ENCODE results near the gene UGT1A1.

GRCh38 chr2:233743464-233744259 is 16.4 kb upstream of the UGT1A1 start:
- TF ChIP-seq ZBTB17 (CRISPR knock-in tag; IDR thresholded peaks at IDR 0.05) = no peak
- no peak for TF ChIP-seq EP300 (IDR thresholded peaks at IDR 0.05; ENCODE audit: low read length)
- TF ChIP-seq ATF3 (IDR thresholded peaks at IDR 0.05) = no peak
- TF ChIP-seq ATF3 (CRISPR knock-in tag; conservative IDR thresholded peaks at IDR 0.05) = no peak
- no peak for TF ChIP-seq CTCF (IDR thresholded peaks at IDR 0.05 in 2 of 3, conservative IDR thresholded peaks at IDR 0.05 in 1 of 3; ENCODE audit: insufficient read depth in 2 of 3, low read depth in 1 of 3, low read length in 3 of 3)
- TF ChIP-seq POLR2AphosphoS5 (IDR thresholded peaks at IDR 0.05; ENCODE audit: control insufficient read depth, insufficient read depth, low read depth, low read length) = no peak
- no peak for TF ChIP-seq ETV6 (IDR thresholded peaks at IDR 0.05; ENCODE audit: borderline replicate concordance in 1 of 2, low read depth in 2 of 2, low read length in 1 of 2)
- TF ChIP-seq ETV6 (CRISPR knock-in tag; IDR thresholded peaks at IDR 0.05; ENCODE audit: borderline replicate concordance) = no peak
